Natural killer cell (primary cell): Measurements from ENCODE around the gene KLHDC8A. TPM values are rescaled to one million over a fixed set of nuclear protein-coding genes. Genes with fewer than 3 reads are reported as not detected.

Experiments
- ATAC-seq, 3 donors: fragments of 150-1000 bp in 2 of 3; fragments of 200-7000 bp in 1 of 3; cut with Tn5 transposase; 1 replicate in 1 of 3; 2 replicates in 2 of 3; pipeline ENCODE4 v1.10.0; 2021; ENCODE audit warnings: mild to moderate bottlenecking in 2 of 3, moderate library complexity in 2 of 3
- DNase-seq, 2 donors: peaks; one replicate each; pipeline versions ENCODE4 v3.0.0 to v3.0.0-alpha.2; 2013 to 2021; ENCODE audit warnings: mixed read lengths in 1 of 2
- H3K27ac ChIP-seq: one replicate; pipeline ENCODE4 v1.5.1; 2013; ENCODE audit warnings: mild to moderate bottlenecking, low read length
- H3K27me3 ChIP-seq: one replicate; pipeline ENCODE4 v1.6.1; 2013; ENCODE audit warnings: low read length; ENCODE audit not compliant: control insufficient read depth, insufficient read depth
- H3K36me3 ChIP-seq: one replicate; pipeline ENCODE4 v1.6.1; 2013; ENCODE audit warnings: low read length; ENCODE audit not compliant: control insufficient read depth, insufficient read depth
- H3K4me1 ChIP-seq: one replicate; pipeline ENCODE4 v1.6.1; 2013; ENCODE audit warnings: low read length; ENCODE audit not compliant: control insufficient read depth, insufficient read depth
- H3K4me3 ChIP-seq: one replicate; pipeline ENCODE4 v1.5.1; 2013; ENCODE audit warnings: low read length
- H3K9me3 ChIP-seq: one replicate; pipeline ENCODE4 v1.6.1; 2013; ENCODE audit warnings: low read length; ENCODE audit not compliant: control insufficient read depth, insufficient read depth
- H3K27ac Mint-ChIP-seq, 2 donors: one replicate each; pipeline ENCODE4 v1.8.0; 2022; ENCODE audit warnings: mild to moderate bottlenecking in 2 of 2, mixed read lengths in 2 of 2, moderate library complexity in 1 of 2
- H3K27me3 Mint-ChIP-seq, 2 donors: one replicate each; pipeline ENCODE4 v1.8.0; 2022; ENCODE audit warnings: low read depth in 2 of 2, mixed read lengths in 2 of 2
- H3K36me3 Mint-ChIP-seq: one replicate; pipeline ENCODE4 v1.8.0; 2022; ENCODE audit warnings: mixed read lengths
- H3K4me1 Mint-ChIP-seq, 2 donors: one replicate each; pipeline ENCODE4 v1.8.0; 2022; ENCODE audit warnings: mixed read lengths in 2 of 2
- H3K4me3 Mint-ChIP-seq: one replicate; pipeline ENCODE4 v1.8.0; 2022; ENCODE audit warnings: mild to moderate bottlenecking, moderate library complexity, mixed read lengths
- H3K9me3 Mint-ChIP-seq, 2 donors: one replicate each; pipeline ENCODE4 v1.8.0; 2022; ENCODE audit warnings: mixed read lengths in 2 of 2
- WGBS: methylation state at CpG from one replicate; pipeline ENCODE4 v1.1.7; 2013; ENCODE audit warnings: missing lambda C conversion rate; ENCODE audit not compliant: insufficient coverage; 5-methylcytosine and 5-hydroxymethylcytosine counted together
- intact Hi-C: fragments of 100-400 bp; cut with micrococcal nuclease; formaldehyde crosslinking; loops from one replicate; pipeline ENCODE4 v1.14.2; 2022
- total RNA-seq, 4 donors: library from RNA; stranded (reverse); fragments of 120-200 nt in 1 of 4; gene quantifications; one replicate each; pipeline versions ENCODE4 v1.2.3 to v1.2.4, GENCODE V29; 2013 to 2022
- TF ChIP-seq, protein P1 (sequence below): fragments of 200-600 bp; IDR thresholded peaks from one replicate; pipeline ENCODE4 v1.8.0; 2022; ENCODE audit warnings: antibody characterized with exemption

KLHDC8A gene
- total RNA-seq, 3 donors from 2014 or later (not counting 1 experiment from before 2014, with no cell fraction given), result not detected

DNA sequence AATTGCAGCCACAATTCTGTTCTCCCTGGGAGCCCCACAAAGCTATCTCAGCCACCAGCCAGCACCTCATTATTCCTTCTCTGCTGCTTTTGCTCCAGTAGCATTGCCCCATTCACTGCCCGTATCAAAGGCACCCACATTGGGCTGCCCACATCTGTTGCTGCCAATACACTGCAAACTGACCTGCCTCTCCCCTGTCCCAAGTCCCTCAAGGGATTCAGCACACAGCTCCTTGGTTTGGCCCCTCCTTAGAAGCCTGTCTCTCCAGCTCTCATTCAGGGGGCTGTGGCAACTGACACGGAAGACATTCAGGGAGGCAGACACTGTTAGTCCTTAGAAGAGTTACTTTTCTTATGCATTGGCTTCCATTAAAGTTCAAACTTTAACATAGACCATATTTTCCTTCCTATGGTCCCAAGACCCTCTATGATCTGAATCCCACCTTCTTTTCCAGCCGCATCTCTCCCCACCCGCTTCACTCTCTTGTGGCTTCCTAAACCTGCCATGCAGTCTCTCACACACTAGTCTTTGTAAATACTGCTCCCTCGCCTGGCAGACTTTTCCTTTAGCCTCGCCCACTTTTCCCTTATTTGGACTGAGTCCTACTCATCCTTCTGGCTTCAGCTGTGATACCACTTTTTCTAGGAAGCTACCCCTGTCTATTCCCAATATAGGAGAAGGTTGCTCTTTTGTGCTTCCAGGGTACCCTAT is 19.3 kb upstream of the KLHDC8A start:
- H3K36me3 Mint-ChIP-seq, result no peaks in the 10 kb centered on the region
- no peak for ATAC-seq
- Histone ChIP-seq H3K9me3 (no peaks in the 10 kb centered on the region), H3K4me3 (no peak overlapping the region), H3K27me3 (no peaks in the 10 kb centered on the region), H3K4me1 (no peaks in the 10 kb centered on the region), H3K36me3 (no peaks in the 10 kb centered on the region), H3K27ac (no peak overlapping the region)
- 49% methylated on average over 6 of the region's 6 CpGs for WGBS
- H3K27ac Mint-ChIP-seq, result no peak overlapping the region
- intact Hi-C loops, result no loop called here
- no peak for DNase-seq
- H3K9me3 Mint-ChIP-seq, result no peaks in the 10 kb centered on the region
- H3K27me3 Mint-ChIP-seq, result peaks cover 35 to 66% of the 10 kb centered on the region in 2 donors
- TF ChIP-seq, protein P1, sequence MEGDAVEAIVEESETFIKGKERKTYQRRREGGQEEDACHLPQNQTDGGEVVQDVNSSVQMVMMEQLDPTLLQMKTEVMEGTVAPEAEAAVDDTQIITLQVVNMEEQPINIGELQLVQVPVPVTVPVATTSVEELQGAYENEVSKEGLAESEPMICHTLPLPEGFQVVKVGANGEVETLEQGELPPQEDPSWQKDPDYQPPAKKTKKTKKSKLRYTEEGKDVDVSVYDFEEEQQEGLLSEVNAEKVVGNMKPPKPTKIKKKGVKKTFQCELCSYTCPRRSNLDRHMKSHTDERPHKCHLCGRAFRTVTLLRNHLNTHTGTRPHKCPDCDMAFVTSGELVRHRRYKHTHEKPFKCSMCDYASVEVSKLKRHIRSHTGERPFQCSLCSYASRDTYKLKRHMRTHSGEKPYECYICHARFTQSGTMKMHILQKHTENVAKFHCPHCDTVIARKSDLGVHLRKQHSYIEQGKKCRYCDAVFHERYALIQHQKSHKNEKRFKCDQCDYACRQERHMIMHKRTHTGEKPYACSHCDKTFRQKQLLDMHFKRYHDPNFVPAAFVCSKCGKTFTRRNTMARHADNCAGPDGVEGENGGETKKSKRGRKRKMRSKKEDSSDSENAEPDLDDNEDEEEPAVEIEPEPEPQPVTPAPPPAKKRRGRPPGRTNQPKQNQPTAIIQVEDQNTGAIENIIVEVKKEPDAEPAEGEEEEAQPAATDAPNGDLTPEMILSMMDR, result no peak
- H3K4me1 Mint-ChIP-seq, result peaks cover 0 to 6% of the 10 kb centered on the region in 2 donors
- no peak overlapping the region for H3K4me3 Mint-ChIP-seq

- H3K4me3 Mint-ChIP-seq, result no peak overlapping the region
- H3K27me3 Mint-ChIP-seq, result peaks cover 35 to 66% of the 10 kb centered on the region in 2 donors
- intact Hi-C loops, result no loop called here
- Histone ChIP-seq H3K4me3 (no peak overlapping the region), H3K27me3 (no peaks in the 10 kb centered on the region), H3K9me3 (no peaks in the 10 kb centered on the region), H3K4me1 (no peaks in the 10 kb centered on the region), H3K36me3 (no peaks in the 10 kb centered on the region), H3K27ac (no peak overlapping the region)
- H3K36me3 Mint-ChIP-seq, result no peaks in the 10 kb centered on the region
- no peaks in the 10 kb centered on the region for H3K9me3 Mint-ChIP-seq
- H3K27ac Mint-ChIP-seq, result no peak overlapping the region
- TF ChIP-seq, protein P1, result no peak
- WGBS, result 58% methylated on average over 9 of the region's 10 CpGs
- ATAC-seq, result no peak
- peaks cover 0 to 6% of the 10 kb centered on the region in 2 donors for H3K4me1 Mint-ChIP-seq
- no peak for DNase-seq
Measured at GRCh38 chr1:205374210-205375078, 17.7 kb upstream of the KLHDC8A start.

DNA sequence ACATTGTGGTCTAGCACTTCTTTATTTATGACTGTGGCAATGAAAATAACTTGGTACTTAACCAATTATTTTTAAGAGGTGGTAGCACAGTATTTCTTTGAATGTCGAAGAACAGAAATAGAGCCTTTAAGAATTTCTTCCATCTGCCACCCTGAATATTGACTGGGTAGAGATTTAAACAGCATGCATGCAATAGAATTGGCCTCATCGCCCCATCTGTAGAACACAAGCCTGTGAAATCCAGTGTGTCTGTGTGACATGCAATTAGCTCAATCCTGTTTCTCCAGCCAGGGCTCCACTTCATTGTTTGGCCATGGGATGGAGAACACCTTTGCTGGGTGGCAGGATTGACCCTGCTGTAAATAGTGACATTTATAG is 17.1 kb upstream of the KLHDC8A start:
- Mint-ChIP-seq H3K4me3 (no peak overlapping the region), H3K9me3 (no peaks in the 10 kb centered on the region), H3K27ac (no peak overlapping the region), H3K4me1 (peaks cover 0 to 6% of the 10 kb centered on the region in 2 donors), H3K27me3 (peaks cover 32 to 61% of the 10 kb centered on the region in 2 donors), H3K36me3 (no peaks in the 10 kb centered on the region)
- TF ChIP-seq, protein P1, result no peak
- 100% methylated on average over 2 of the region's 2 CpGs for WGBS
- Histone ChIP-seq H3K4me1 (no peaks in the 10 kb centered on the region), H3K9me3 (no peaks in the 10 kb centered on the region), H3K36me3 (no peaks in the 10 kb centered on the region), H3K27ac (no peak overlapping the region), H3K27me3 (no peaks in the 10 kb centered on the region), H3K4me3 (no peak overlapping the region)
- intact Hi-C loops, result no loop called here
- DNase-seq (no peak), ATAC-seq (no peak)
